DMS 273 treated with DMSO at 0.1 percent for 48 hours (cell line): ENCODE results near the gene DLGAP1.

Source experiments
- DNase-seq: peaks from one replicate; lab custom pipeline; 2025; lab: John Stamatoyannopoulos, UW

Gene DLGAP1

DNA sequence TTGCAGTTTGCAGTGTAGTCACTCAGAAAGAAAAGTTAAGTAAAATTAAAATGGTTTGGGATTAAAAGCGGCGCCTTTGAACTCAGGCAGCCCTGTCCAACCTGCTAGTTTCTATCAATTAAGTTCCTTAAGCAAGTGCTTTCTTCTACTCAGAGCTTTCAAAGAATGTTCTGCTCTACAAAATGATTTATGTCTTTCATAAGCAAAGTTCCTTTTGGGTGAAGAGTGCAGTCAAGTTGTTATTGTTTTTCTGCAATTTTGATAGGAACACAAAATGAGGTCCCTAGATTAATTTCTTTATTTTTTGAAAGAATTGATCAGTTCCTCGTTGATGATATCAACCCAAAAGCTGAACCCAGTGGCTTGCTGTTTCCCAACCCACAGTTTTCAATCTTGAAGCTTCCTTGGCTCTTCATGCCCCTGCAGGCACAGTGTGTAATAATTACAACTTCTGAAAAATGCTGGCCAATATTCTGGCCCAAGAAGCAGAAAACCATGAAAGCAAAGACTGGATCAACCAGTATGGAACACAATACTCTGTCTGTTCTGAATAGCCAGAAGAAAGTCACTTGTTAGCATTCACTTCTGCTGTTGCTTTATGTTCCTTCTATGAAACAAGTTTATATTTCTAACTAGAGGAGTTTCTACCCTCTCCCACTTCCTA is 916.0 kb downstream of the DLGAP1 start:
- DNase-seq: no peak

DNA sequence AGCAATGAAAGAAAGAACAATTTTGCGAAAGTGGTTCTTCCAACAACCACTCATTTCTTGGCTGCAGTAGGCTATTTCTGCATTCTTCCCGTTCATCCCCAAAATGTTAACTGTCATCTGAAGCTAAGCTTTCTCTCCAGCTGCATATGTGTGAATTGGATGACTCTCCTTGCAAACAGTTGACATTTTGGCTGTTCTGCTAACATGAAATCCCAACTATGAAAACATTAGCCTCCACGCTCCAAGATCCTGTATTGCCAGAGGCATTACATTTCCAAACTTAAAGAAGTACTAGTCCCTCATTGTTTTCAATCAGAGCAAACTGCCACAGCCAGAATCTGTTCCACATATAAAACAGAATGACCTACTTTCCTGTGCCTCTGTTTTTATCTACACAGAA is 916.7 kb downstream of the DLGAP1 start:
- no peak for DNase-seq

- no peak for DNase-seq
Observed at GRCh38 chr18:3530807-3531206, 924.3 kb downstream of the DLGAP1 start.

GRCh38 chr18:3529601-3530000 is 925.5 kb downstream of the DLGAP1 start:
- DNase-seq: peak; percentile 92

DNA sequence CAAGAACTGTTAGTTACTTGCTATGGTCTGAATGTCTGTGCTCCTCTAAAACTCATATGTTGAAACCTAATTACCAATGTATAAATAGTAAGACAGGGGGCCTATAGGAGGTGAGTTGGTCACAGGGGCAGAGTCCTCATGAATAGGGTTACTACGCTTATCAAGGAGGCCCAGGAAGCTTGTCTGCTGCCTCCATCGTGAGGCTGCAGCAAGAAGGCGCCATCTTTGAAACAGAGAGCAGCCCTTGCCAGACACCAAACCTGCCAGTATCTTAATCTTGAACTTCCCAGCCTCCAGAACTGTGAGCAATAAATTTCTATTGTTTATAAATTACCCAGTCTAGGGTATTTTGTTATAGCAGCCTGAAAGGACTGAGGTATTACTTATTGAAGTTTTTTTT is 926.0 kb downstream of the DLGAP1 start:
- no peak for DNase-seq

GRCh38 chr18:3528231-3528630 is 926.9 kb downstream of the DLGAP1 start:
- DNase-seq: no peak

- peak; percentile 88 for DNase-seq
Observed at GRCh38 chr18:3526421-3527354, 928.4 kb downstream of the DLGAP1 start.

DNA sequence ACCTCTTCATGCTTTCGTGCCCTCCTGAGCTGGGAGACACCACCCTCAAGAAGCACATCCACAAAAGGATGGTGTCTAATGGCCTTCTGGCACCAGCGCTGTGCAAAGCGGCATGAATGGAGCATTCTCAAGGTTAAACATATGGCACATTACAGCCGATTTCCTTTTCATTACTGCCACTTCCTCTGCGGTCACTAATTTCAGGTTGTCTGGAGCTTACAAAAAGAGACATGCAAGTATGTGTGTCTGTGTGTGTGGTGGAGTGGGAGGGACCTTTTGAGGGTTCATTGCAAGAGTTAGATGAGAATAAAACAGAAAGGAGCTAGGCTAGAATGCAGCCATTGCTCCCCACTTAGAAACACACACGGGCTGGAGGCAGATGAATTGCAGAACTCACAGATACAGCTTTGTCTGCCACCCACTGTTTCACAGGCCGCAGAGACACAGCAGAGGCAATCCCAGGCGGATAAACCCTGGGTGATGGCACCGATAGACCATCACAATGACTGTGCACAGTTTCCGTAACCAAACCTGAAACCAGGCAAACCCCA is 929.2 kb downstream of the DLGAP1 start:
- peak; percentile 62 for DNase-seq

DNA sequence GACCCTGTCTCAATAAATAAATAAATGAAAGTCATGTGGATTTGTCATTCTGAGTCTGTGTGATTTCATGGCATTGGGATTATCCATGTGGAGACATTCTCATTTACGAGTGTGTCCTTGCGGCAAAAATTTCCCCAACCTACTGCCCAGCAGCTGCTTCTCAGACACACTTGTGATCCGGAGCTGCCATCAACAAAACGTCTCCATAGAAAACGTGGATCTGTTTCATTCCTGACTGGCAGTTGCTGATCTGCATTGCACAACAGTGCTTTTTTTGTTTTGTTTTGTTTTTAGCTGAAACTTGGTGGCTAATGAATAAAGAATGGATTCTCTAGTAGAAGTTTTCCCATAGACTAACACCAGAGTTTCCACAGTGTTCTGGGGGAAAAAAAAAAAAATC is 930.4 kb downstream of the DLGAP1 start:
- DNase-seq: no peak

DNA sequence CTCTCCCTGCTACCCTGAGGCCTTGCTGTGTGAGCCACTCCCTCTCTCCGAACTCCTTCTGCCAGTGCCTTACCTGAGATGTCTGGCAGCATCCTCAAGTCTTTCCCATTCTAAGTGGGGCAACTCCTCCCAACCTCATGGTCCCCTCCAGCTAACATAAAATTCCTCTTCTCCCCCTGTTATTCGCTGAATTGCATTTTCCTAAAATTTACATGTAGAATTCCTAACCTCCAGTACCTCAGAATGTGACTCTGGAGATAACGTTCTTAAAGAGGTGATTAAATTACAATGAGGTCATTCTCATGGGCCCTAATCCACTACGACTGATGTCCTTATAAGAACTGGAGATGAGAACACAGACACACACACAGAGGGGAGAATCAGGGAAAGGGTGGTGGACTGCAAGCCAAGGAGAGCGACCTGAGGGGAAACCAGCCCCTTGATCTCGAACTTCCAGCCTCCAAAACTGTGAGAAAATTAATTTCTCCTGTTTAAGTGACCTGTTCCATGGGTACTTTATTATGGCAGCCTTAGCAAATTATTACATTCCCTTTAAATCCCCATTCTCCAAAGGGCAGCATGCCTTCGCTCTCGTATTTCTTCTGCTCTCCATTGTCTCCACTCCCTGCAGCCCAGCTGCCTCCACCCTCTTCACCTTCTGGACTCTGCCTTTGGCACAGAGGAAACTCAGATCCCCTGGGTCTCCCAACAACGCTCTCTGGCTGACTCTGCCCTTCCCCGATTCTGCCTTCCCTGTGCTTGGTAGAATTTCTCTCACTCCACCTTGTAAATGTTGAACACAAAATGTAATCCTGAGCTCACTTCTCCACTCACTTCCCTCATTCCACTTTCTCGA is 934.6 kb downstream of the DLGAP1 start:
- no peak for DNase-seq

DNA sequence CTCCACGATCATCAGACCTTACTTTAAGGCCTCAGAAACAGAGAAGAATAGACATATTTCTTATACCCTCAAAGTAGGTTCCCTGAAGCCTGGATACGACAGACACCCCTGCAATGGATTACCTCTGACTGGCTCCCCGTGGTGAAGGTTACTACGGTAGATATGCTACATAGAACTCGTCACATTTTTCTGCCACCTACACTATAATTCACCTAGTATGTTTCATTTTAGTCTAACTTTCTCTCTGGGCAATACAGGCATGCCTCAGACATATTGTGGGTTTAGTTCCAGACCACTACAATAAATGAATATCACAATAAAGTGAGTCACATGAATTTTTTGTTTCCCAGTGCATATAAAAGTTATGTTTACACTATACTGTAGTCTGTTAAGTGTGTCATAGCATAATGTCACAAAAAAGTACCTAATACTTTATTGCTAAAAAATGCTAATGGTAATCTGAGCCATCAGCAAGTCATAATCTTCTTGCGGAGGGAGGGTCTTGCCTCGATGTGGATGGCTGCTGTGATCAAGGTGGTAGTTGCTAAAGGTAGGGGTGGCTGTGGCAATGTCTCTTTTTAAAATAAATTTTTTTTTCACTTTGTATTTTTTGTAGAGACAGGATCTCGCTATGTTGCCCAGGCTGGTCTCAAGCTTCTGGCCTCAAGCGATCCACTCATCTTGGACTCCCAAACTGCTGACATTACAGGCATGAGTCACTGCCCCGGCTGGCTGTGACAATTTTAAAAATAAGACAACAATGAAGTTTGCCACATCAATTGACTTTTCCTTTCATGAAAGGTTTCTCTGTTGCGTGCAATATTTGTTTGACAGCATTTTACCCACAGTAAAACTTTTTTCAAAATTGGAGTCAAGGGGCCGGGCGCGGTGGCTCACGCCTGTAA is 940.5 kb downstream of the DLGAP1 start:
- no peak for DNase-seq

GRCh38 chr18:3513481-3513880 is 941.6 kb downstream of the DLGAP1 start:
- no peak for DNase-seq

DNA sequence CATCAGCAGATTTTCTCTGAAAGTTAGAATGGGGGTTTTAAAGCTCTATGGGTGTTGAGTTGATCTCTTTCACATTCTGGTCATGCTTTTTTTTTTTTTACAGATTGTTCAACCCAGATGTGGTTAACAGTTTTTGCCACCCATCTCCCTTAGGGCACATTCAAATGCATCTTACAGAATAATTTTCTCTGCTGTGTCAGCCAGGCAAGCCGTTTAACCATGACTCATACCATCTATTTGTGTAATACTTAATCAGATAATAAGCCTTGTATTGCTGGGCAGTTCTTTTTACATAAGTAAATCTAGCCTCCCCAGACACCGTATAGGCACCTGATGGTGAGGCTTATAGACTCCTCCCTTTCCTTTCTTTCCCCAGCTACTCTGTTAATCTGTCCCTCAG is 943.1 kb downstream of the DLGAP1 start:
- DNase-seq: peak; percentile 20

DNA sequence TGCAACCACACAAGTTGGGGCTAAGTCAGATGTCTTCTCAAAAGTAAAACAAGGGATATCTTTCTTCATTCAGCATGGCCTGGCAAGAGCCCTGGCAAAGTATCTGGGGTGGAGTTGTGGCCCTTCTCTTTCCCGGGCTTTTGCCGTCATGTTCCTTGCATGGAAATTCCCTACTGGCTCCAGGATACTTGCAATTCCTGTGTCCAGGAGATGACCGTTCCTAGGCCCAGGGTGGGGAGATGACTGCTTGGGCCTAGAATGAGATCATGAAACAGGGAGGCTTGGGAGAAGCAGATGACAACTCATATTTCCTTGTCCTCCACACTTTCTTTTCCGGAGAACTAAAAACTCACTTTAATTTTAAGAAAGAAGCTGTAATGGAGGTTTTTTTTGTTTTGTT is 944.2 kb downstream of the DLGAP1 start:
- no peak for DNase-seq

GRCh38 chr18:3510024-3510423 is 945.1 kb downstream of the DLGAP1 start:
- no peak for DNase-seq

- no peak for DNase-seq
Observed at GRCh38 chr18:3508576-3509549, 946.2 kb downstream of the DLGAP1 start.

GRCh38 chr18:3504637-3505036 is 950.5 kb downstream of the DLGAP1 start:
- no peak for DNase-seq

DNA sequence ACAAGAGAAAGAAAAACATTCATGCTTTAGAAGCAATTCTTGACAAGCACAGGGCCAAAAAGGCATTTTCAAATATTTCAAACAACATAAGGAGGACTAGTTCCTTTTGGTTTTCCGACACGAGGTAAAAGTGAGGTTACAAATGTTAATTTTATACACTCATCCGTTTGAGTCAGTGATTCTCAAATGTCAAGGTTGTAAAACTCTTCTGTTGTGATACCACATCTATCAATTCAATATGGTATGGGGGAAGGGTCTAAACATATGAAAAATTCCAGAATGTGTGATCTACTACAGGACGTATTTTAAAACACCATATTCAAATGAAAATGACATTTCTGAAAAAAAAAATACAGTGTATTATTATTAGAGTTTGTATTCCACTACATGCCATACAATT is 952.5 kb downstream of the DLGAP1 start:
- DNase-seq: no peak

GRCh38 chr18:3500016-3500415 is 955.1 kb downstream of the DLGAP1 start:
- DNase-seq: no peak

GRCh38 chr18:3499501-3499900 is 955.6 kb downstream of the DLGAP1 start:
- no peak for DNase-seq
